Activated T-cell treated with anti-CD3 and anti-CD28 coated beads, Interleukin-2, amount 50 U/mL, for 24 hours (primary cell): ENCODE data around the gene SRP54.

Source experiments
- DNase-seq: peaks from one replicate; pipeline ENCODE4 v3.0.0-alpha.2; 2020
- H3K27ac Mint-ChIP-seq: 2 replicates; pipeline ENCODE4 v1.8.0; 2020; ENCODE audit warnings: mild to moderate bottlenecking, mixed read lengths
- H3K27me3 Mint-ChIP-seq: 2 replicates; pipeline ENCODE4 v1.8.0; 2020; ENCODE audit warnings: mixed read lengths
- H3K36me3 Mint-ChIP-seq: 2 replicates; pipeline ENCODE4 v1.8.0; 2020; ENCODE audit warnings: low read depth, mixed read lengths
- H3K4me1 Mint-ChIP-seq: 2 replicates; pipeline ENCODE4 v1.8.0; 2020; ENCODE audit warnings: low read depth, mixed read lengths
- H3K4me3 Mint-ChIP-seq: 2 replicates; pipeline ENCODE4 v1.8.0; 2020; ENCODE audit warnings: mild to moderate bottlenecking, moderate library complexity, mixed read lengths
- H3K9me3 Mint-ChIP-seq: 2 replicates; pipeline ENCODE4 v1.8.0; 2020; ENCODE audit warnings: mixed read lengths

The SRP54 gene

DNA sequence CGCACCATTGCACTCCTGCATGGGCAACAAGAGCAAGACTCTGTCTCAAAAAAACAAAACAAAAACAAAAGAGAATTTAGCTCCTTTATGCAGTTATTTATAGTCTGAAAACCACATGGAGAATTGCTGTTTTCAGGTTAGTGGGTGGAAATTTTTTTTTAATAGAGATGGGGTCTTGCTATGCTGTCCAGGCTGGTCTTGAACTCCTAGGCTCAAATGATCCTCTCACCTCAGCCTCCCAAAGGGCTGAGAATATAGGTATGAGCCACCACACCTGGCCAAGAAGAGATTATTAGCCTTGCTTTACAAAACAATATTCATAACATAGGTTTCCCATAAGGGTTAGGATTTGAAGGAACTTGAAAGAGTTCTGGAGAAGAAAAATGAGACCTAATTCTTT lies 12.1 kb upstream of the SRP54 start:
- Mint-ChIP-seq H3K27me3 (no peaks in the 10 kb centered on the region), H3K27ac (no peak overlapping the region), H3K4me1 (peaks cover 46% of the 10 kb centered on the region), H3K4me3 (no peak overlapping the region), H3K9me3 (no peaks in the 10 kb centered on the region), H3K36me3 (peaks cover 64% of the 10 kb centered on the region)
- DNase-seq: no peak

- Mint-ChIP-seq H3K27me3 (no peaks in the 10 kb centered on the region), H3K27ac (no peak overlapping the region)
Measured at GRCh38 chr14:34971381-34971780, 11.4 kb upstream of the SRP54 start.

GRCh38 chr14:34971801-34972200 lies 11.0 kb upstream of the SRP54 start:
- no peak overlapping the region for H3K27ac Mint-ChIP-seq
- peaks cover 40% of the 10 kb centered on the region for H3K4me1 Mint-ChIP-seq
- H3K27me3 Mint-ChIP-seq: no peaks in the 10 kb centered on the region
- DNase-seq: no peak
- peaks cover 59% of the 10 kb centered on the region for H3K36me3 Mint-ChIP-seq
- no peaks in the 10 kb centered on the region for H3K9me3 Mint-ChIP-seq
- no peak overlapping the region for H3K4me3 Mint-ChIP-seq

More at GRCh38 chr14:34971381-34971780, 11.4 kb upstream of the SRP54 start:
- Mint-ChIP-seq H3K4me3 (no peak overlapping the region), H3K36me3 (peaks cover 60% of the 10 kb centered on the region), H3K4me1 (peaks cover 42% of the 10 kb centered on the region), H3K9me3 (no peaks in the 10 kb centered on the region)
- no peak for DNase-seq

GRCh38 chr14:34978444-34978843 lies 4.3 kb upstream of the SRP54 start:
- no peak overlapping the region for H3K27ac Mint-ChIP-seq
- no peak for DNase-seq
- no peak overlapping the region for H3K4me3 Mint-ChIP-seq
- peaks cover 22% of the 10 kb centered on the region for H3K36me3 Mint-ChIP-seq
- no peaks in the 10 kb centered on the region for H3K27me3 Mint-ChIP-seq
- H3K4me1 Mint-ChIP-seq: peaks cover 29% of the 10 kb centered on the region
- no peaks in the 10 kb centered on the region for H3K9me3 Mint-ChIP-seq

DNA sequence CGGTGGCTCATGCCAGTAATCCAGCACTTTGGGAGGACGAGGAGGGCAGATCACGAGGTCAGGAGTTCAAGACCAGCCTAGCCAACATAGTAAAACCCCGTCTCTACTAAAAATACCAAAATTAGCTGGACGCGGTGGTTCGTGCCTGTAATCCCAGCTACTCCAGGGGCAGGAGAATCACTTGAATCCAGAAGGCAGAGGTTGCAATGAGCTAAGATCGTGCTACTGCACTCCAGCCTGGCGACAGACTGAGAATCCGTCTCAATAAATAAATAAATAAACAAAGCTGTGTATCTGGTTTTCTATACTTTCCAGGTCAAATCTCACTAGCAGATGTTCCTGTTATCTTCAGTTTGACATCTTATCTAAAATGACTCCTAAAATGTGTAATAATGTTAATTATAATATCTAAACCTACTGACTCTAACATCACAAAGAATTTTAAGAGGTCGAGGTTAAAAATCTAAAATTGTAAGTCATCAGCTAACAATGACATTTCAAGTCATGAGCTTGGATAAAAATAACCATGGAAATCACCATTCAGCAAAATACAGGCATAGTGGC lies 2.4 kb upstream of the SRP54 start:
- H3K36me3 Mint-ChIP-seq: peaks cover 17% of the 10 kb centered on the region
- peak overlapping the region; percentile 37 for H3K27ac Mint-ChIP-seq
- no peaks in the 10 kb centered on the region for H3K9me3 Mint-ChIP-seq
- H3K4me3 Mint-ChIP-seq: no peak overlapping the region
- no peak for DNase-seq
- H3K27me3 Mint-ChIP-seq: no peaks in the 10 kb centered on the region
- peaks cover 22% of the 10 kb centered on the region for H3K4me1 Mint-ChIP-seq

DNA sequence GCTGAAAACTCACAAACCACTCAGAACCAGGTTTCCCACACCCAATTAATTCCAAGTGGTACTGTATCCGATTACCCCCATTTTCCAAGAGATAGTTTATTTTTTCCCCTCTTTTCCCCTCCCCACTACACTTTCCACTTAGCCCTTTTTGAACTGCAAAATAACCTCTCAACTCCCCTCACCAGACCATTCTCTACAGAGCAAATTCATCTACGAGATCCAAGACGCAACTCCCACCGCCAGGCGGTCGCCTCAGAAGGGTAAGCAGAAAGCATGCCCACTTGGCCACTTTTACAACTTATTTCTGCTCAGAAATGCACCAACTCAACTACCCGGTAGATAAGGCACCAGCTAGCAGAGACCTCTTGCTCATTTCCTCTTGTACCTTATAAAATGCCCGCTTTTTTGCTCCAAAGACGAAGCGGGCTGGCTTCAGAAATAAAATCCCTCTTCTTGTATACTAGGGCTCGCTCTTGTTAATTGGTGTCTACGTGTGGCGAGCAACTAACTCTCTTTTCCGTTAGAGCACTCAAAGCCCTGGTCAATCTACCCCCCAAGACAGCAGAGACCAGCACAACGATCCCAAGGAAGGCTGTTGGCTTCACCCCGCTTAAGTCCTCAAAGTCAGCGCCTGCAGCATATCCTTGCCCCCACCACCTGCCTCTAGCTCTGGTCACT lies 910 bp upstream of the SRP54 start:
- no peaks in the 10 kb centered on the region for H3K9me3 Mint-ChIP-seq
- no peaks in the 10 kb centered on the region for H3K27me3 Mint-ChIP-seq

DNA sequence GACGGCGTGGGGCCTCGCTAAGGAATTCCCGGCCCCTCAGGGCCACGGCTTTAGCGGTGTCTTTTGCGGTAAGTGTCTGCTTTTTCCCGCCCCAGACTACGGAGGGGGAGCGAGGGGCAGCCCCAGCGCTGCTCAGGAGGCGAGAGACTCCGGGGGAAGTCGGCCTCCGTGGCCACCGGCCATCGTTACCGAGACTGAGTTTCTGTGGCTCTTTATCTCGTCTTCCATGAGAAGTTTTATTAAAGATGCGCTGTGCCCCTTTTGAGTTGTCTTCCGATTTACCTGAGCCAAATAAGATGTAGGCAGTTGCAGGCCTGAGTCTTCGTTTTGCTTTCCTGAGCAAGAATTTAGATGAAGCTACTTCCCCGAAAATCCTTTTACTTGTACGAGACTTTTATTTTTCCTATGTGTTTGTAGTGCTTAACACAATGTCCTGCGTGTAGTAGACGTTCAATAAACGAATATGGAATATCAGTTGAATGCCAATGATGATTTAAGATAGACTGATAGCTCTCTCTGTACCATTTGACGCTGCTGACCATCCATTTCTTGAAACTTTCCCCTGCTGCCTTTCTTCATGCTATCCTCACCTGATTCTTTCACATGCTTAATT lies 462 bp downstream of the SRP54 start:
- Mint-ChIP-seq H3K36me3 (peaks cover 5% of the 10 kb centered on the region), H3K9me3 (no peaks in the 10 kb centered on the region), H3K27ac (no peak overlapping the region), H3K4me3 (no peak overlapping the region), H3K4me1 (peaks cover 22% of the 10 kb centered on the region), H3K27me3 (no peaks in the 10 kb centered on the region)
- no peak for DNase-seq

More for the DNA sequence above, 910 bp upstream of the SRP54 start:
- Mint-ChIP-seq H3K27ac (no peak overlapping the region), H3K4me3 (no peak overlapping the region), H3K4me1 (peaks cover 17% of the 10 kb centered on the region), H3K36me3 (peaks cover 8% of the 10 kb centered on the region)
- DNase-seq: no peak

- H3K9me3 Mint-ChIP-seq: no peaks in the 10 kb centered on the region
- no peak for DNase-seq
- peaks cover 25% of the 10 kb centered on the region for H3K4me1 Mint-ChIP-seq
- peaks cover 4% of the 10 kb centered on the region for H3K36me3 Mint-ChIP-seq
- no peaks in the 10 kb centered on the region for H3K27me3 Mint-ChIP-seq
- no peak overlapping the region for H3K27ac Mint-ChIP-seq
- no peak overlapping the region for H3K4me3 Mint-ChIP-seq
Measured at GRCh38 chr14:34983786-34984185, 994 bp downstream of the SRP54 start.

DNA sequence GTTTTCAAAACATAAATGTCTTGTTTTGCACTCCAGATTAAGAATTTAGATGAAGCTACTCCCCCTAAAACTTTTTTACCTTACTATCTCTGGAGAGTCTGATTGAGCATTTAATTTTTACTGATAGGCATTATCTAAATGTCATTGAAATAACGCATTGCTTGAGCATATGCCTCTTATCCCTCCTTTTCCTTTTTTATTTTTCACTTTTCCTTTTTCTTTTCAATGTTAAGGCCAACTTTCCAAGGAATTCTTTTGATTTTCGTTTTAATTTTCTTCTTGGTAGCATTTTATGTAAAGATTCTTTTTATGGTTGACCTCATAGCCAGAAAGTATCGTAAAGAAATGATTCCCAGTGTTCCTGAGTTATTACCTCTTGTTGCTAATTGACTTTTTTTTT lies 2.9 kb downstream of the SRP54 start:
- no peak overlapping the region for H3K27ac Mint-ChIP-seq
- DNase-seq: no peak

DNA sequence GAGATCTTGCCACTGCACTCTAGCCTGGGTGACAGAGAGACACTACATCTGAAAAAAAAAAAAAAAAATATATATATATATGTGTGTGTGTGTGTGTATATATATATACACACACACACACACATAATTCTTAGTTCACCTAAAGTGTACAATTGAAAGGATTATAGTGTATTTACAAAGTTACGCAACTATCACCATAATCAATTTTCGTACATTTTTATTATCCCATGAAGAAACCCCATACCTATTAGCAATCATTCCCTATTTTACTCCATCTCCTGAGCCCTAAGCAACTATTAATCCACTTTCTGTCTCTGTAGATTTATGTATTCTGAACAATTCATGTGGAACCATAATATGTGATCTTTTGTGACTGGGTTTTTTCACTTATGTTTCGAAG lies 4.4 kb downstream of the SRP54 start:
- no peak overlapping the region for H3K27ac Mint-ChIP-seq
- H3K4me3 Mint-ChIP-seq: no peak overlapping the region
- peaks cover 3% of the 10 kb centered on the region for H3K36me3 Mint-ChIP-seq
- H3K27me3 Mint-ChIP-seq: no peaks in the 10 kb centered on the region
- DNase-seq: no peak
- H3K9me3 Mint-ChIP-seq: no peaks in the 10 kb centered on the region
- H3K4me1 Mint-ChIP-seq: peaks cover 34% of the 10 kb centered on the region

More for the DNA sequence above, 2.9 kb downstream of the SRP54 start:
- Mint-ChIP-seq H3K36me3 (no peaks in the 10 kb centered on the region), H3K27me3 (no peaks in the 10 kb centered on the region), H3K4me1 (peaks cover 29% of the 10 kb centered on the region), H3K4me3 (no peak overlapping the region), H3K9me3 (no peaks in the 10 kb centered on the region)

GRCh38 chr14:34989762-34990161 lies 7.0 kb downstream of the SRP54 start:
- Mint-ChIP-seq H3K9me3 (no peaks in the 10 kb centered on the region), H3K4me1 (peaks cover 45% of the 10 kb centered on the region), H3K27ac (no peak overlapping the region), H3K36me3 (peaks cover 3% of the 10 kb centered on the region), H3K4me3 (no peak overlapping the region), H3K27me3 (no peaks in the 10 kb centered on the region)
- no peak for DNase-seq

- H3K27ac Mint-ChIP-seq: no peak overlapping the region
- peaks cover 43% of the 10 kb centered on the region for H3K4me1 Mint-ChIP-seq
- no peaks in the 10 kb centered on the region for H3K9me3 Mint-ChIP-seq
- no peak for DNase-seq
- peaks cover 25% of the 10 kb centered on the region for H3K36me3 Mint-ChIP-seq
- H3K4me3 Mint-ChIP-seq: no peak overlapping the region
- H3K27me3 Mint-ChIP-seq: no peaks in the 10 kb centered on the region
Measured at GRCh38 chr14:34993426-34993825, 10.6 kb downstream of the SRP54 start.

- Mint-ChIP-seq H3K4me1 (peaks cover 32% of the 10 kb centered on the region), H3K27me3 (no peaks in the 10 kb centered on the region), H3K4me3 (no peak overlapping the region), H3K36me3 (peaks cover 31% of the 10 kb centered on the region), H3K27ac (peak overlapping the region; percentile 16), H3K9me3 (no peaks in the 10 kb centered on the region)
- DNase-seq: no peak
Measured at GRCh38 chr14:34994668-34995067, 11.9 kb downstream of the SRP54 start.

- no peak overlapping the region for H3K4me3 Mint-ChIP-seq
Measured at GRCh38 chr14:34997762-34998161, 15.0 kb downstream of the SRP54 start.

DNA sequence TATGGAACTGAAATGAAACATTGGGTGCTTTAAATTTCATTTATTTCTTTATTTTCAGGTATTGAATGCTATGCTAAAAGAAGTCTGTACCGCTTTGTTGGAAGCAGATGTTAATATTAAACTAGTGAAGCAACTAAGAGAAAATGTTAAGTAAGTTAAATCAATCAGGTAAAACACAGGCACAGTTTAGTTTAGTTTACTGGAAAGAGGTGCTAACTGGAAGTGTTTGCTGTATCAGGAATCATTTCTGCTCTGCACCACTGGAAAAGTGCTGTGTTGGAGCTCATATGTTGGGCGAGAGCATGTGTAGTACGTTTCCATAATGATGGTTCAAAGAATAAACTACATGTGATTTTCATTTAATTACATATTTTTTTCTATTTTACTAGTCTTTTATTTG lies 16.7 kb downstream of the SRP54 start:
- H3K27ac Mint-ChIP-seq: no peak overlapping the region
- peaks cover 66% of the 10 kb centered on the region for H3K36me3 Mint-ChIP-seq
- H3K4me3 Mint-ChIP-seq: no peak overlapping the region
- DNase-seq: no peak
- no peaks in the 10 kb centered on the region for H3K9me3 Mint-ChIP-seq
- H3K4me1 Mint-ChIP-seq: peaks cover 9% of the 10 kb centered on the region
- no peaks in the 10 kb centered on the region for H3K27me3 Mint-ChIP-seq

More at GRCh38 chr14:34997762-34998161, 15.0 kb downstream of the SRP54 start:
- DNase-seq: no peak
- Mint-ChIP-seq H3K9me3 (no peaks in the 10 kb centered on the region), H3K27me3 (no peaks in the 10 kb centered on the region), H3K36me3 (peaks cover 53% of the 10 kb centered on the region), H3K27ac (no peak overlapping the region), H3K4me1 (peaks cover 15% of the 10 kb centered on the region)
